ENCODE results near the gene TRAPPC2L.

- TF ChIP-seq, protein P1, sequence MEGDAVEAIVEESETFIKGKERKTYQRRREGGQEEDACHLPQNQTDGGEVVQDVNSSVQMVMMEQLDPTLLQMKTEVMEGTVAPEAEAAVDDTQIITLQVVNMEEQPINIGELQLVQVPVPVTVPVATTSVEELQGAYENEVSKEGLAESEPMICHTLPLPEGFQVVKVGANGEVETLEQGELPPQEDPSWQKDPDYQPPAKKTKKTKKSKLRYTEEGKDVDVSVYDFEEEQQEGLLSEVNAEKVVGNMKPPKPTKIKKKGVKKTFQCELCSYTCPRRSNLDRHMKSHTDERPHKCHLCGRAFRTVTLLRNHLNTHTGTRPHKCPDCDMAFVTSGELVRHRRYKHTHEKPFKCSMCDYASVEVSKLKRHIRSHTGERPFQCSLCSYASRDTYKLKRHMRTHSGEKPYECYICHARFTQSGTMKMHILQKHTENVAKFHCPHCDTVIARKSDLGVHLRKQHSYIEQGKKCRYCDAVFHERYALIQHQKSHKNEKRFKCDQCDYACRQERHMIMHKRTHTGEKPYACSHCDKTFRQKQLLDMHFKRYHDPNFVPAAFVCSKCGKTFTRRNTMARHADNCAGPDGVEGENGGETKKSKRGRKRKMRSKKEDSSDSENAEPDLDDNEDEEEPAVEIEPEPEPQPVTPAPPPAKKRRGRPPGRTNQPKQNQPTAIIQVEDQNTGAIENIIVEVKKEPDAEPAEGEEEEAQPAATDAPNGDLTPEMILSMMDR (conservative IDR thresholded peaks at IDR 0.05; ENCODE audit: low read length): no peak
- no peak for TF ChIP-seq EZH2phosphoT487 (IDR thresholded peaks at IDR 0.05; ENCODE audit: borderline replicate concordance, low read depth, low read length)
These were observed 5.3 kb upstream of the TRAPPC2L start for GRCh38 chr16:88851616-88852015.
